Mammary epithelial cell (primary cell): Measurements from ENCODE around the gene MED14.

Experiments used
- EZH2 ChIP-seq: IDR thresholded peaks from 2 replicates; pipeline ENCODE4 v1.6.1; 2012; ENCODE audit warnings: low read length, inconsistent platforms, borderline replicate concordance
- TF ChIP-seq, protein P1 (sequence below), 2 donors: IDR thresholded peaks in 1 of 2; conservative IDR thresholded peaks in 1 of 2; 2 replicates each; pipeline ENCODE4 v1.5.1; 2011 to 2012; ENCODE audit warnings: inconsistent platforms in 2 of 2, low read length in 2 of 2, mild to moderate bottlenecking in 2 of 2, control low read depth in 1 of 2, low read depth in 1 of 2; ENCODE audit not compliant: insufficient read depth in 1 of 2; ENCODE audit errors: extremely low read depth in 1 of 2

DNA sequence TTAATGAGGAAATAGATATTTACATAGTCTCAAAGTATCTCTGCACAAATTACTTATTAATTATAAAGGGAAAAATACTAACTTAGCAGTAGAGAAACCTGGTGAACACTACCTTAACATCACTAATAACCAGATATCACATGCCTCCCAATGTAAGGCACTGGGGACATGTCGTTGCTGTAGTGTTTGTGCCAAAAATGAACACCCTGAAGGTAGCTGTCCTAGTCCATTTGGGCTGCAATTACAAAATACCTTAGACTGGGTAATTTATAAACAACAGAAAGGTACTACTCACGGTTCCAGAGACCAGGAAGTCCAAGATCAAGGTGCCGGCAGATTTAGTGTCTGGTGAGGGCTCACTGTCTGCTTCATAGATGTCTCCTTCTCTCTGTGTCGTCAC, 122.8 kb downstream of the MED14 start:
- TF ChIP-seq, protein P1, sequence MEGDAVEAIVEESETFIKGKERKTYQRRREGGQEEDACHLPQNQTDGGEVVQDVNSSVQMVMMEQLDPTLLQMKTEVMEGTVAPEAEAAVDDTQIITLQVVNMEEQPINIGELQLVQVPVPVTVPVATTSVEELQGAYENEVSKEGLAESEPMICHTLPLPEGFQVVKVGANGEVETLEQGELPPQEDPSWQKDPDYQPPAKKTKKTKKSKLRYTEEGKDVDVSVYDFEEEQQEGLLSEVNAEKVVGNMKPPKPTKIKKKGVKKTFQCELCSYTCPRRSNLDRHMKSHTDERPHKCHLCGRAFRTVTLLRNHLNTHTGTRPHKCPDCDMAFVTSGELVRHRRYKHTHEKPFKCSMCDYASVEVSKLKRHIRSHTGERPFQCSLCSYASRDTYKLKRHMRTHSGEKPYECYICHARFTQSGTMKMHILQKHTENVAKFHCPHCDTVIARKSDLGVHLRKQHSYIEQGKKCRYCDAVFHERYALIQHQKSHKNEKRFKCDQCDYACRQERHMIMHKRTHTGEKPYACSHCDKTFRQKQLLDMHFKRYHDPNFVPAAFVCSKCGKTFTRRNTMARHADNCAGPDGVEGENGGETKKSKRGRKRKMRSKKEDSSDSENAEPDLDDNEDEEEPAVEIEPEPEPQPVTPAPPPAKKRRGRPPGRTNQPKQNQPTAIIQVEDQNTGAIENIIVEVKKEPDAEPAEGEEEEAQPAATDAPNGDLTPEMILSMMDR (conservative IDR thresholded peaks at IDR 0.05 in 1 of 2, IDR thresholded peaks at IDR 0.05 in 1 of 2; ENCODE audit: extremely low read depth in 1 of 2, insufficient read depth in 1 of 2, low read depth in 1 of 2, low read length in 2 of 2) = no peak
- TF ChIP-seq EZH2 = no peak
